HepG2 (cell line): ENCODE measurements around the gene ZNF385B. TPM values are rescaled to one million over a fixed set of nuclear protein-coding genes. Genes with fewer than 3 reads are reported as not detected.

Experiments
- FOXC1 ChIP-seq: sonication (generic); formaldehyde crosslinking; IDR thresholded peaks from 2 replicates; pipeline ENCODE4 v1.8.0; 2022; ENCODE audit warnings: mild to moderate bottlenecking, missing genetic modification reagents, borderline replicate concordance
- GATAD2A ChIP-seq: IDR thresholded peaks from 2 replicates; pipeline ENCODE4 v1.6.1; 2016
- HOXA3 ChIP-seq: sonication (generic); formaldehyde crosslinking; IDR thresholded peaks from 2 replicates; pipeline ENCODE4 v1.5.0; 2020; ENCODE audit warnings: missing genetic modification reagents
- MEIS1 ChIP-seq: sonication (generic); formaldehyde crosslinking; IDR thresholded peaks from 2 replicates; pipeline ENCODE4 v1.9.0; 2021; ENCODE audit warnings: mild to moderate bottlenecking, missing genetic modification reagents, moderate library complexity, borderline replicate concordance
- MXD4 ChIP-seq: IDR thresholded peaks from 2 replicates; pipeline ENCODE4 v1.6.1; 2016; ENCODE audit warnings: mild to moderate bottlenecking, missing biosample characterization, missing genetic modification reagents
- NFRKB ChIP-seq: fragments of 450-650 bp; IDR thresholded peaks from 2 replicates; pipeline ENCODE4 v1.6.1; 2017
- SNAPC2 ChIP-seq: sonication (generic); formaldehyde crosslinking; IDR thresholded peaks from 2 replicates; pipeline ENCODE4 v1.8.1; 2022; ENCODE audit warnings: mild to moderate bottlenecking, missing genetic modification reagents
- SOX5 ChIP-seq: IDR thresholded peaks from 2 replicates; pipeline ENCODE4 v1.6.1; 2016; ENCODE audit warnings: borderline replicate concordance
- SRF ChIP-seq: IDR thresholded peaks from 2 replicates; pipeline ENCODE4 v1.6.1; 2011; ENCODE audit warnings: mild to moderate bottlenecking, low read depth, low read length, moderate library complexity
- TSC22D2 ChIP-seq: sonication (generic); formaldehyde crosslinking; IDR thresholded peaks from 2 replicates; pipeline ENCODE4 v1.5.1; 2020; ENCODE audit warnings: missing genetic modification reagents, mild to moderate bottlenecking, borderline replicate concordance
- ZMYM4 ChIP-seq: sonication (generic); formaldehyde crosslinking; IDR thresholded peaks from 2 replicates; pipeline ENCODE4 v1.8.1; 2023; ENCODE audit warnings: mild to moderate bottlenecking, missing genetic modification reagents
- ZNF10 ChIP-seq: sonication (generic); formaldehyde crosslinking; IDR thresholded peaks from 2 replicates; pipeline ENCODE4 v1.4.0; 2020; ENCODE audit warnings: mild to moderate bottlenecking, low read depth, missing genetic modification reagents, borderline replicate concordance
- ZNF138 ChIP-seq: sonication (generic); formaldehyde crosslinking; IDR thresholded peaks from 2 replicates; pipeline ENCODE4 v1.5.0; 2020; ENCODE audit warnings: mild to moderate bottlenecking, low read depth, missing genetic modification reagents
- ZNF567 ChIP-seq: sonication (generic); formaldehyde crosslinking; IDR thresholded peaks from 2 replicates; pipeline ENCODE4 v1.8.1; 2023; ENCODE audit warnings: mild to moderate bottlenecking, missing genetic modification reagents, borderline replicate concordance
- ZNF713 ChIP-seq: sonication (generic); formaldehyde crosslinking; IDR thresholded peaks from 2 replicates; pipeline ENCODE4 v1.4.0; 2020; ENCODE audit warnings: mild to moderate bottlenecking, missing genetic modification reagents
- ZNF850 ChIP-seq: sonication (generic); formaldehyde crosslinking; conservative IDR thresholded peaks from 2 replicates; pipeline ENCODE4 v1.9.0; 2021; ENCODE audit warnings: mild to moderate bottlenecking, missing genetic modification reagents
- polyA plus RNA-seq, 8 experiments: library from polyadenylated mRNA; depleted of rRNA in 3 of 8; stranded (reverse) in 7 of 8; unstranded in 1 of 8; fragments of >200 nt; fragmentation: Illumina TruSeq in 4 of 8; extraction: Trizol in 4 of 8; gene quantifications; 2 replicates each; pipeline versions ENCODE4 v1.2.1 to v1.2.3, GENCODE V29; 2011 to 2016; ENCODE audit warnings: low read depth in 4 of 8, missing spikeins in 1 of 8, mixed read lengths in 1 of 8; ENCODE audit not compliant: insufficient read depth in 1 of 8
- total RNA-seq, 5 experiments: library from RNA; depleted of rRNA; stranded (reverse); fragments of >200 nt; fragmentation: Illumina TruSeq; extraction: Trizol; gene quantifications; 2 replicates each; pipeline ENCODE4 v1.2.3, GENCODE V29; 2016; ENCODE audit warnings: low read depth in 1 of 5
- TF ChIP-seq, protein P1 (sequence below): sonication (generic); formaldehyde crosslinking; IDR thresholded peaks from 2 replicates; pipeline ENCODE4 v1.4.0; 2020; ENCODE audit warnings: mild to moderate bottlenecking, missing genetic modification reagents
- TF ChIP-seq, protein P2 (sequence below): IDR thresholded peaks from 2 replicates; pipeline ENCODE4 v1.6.1; 2016; ENCODE audit warnings: mild to moderate bottlenecking
- TF ChIP-seq, protein P3 (sequence below): sonication (generic); formaldehyde crosslinking; IDR thresholded peaks from 2 replicates; pipeline ENCODE4 v1.5.0; 2020; ENCODE audit warnings: mild to moderate bottlenecking, missing genetic modification reagents

ZNF385B gene
- total and polyA plus RNA-seq, 2 of the 13 experiments (the other 11 are each of a cell fraction or from before 2014, with no cell fraction given): 3.3 to 6.7 TPM

DNA sequence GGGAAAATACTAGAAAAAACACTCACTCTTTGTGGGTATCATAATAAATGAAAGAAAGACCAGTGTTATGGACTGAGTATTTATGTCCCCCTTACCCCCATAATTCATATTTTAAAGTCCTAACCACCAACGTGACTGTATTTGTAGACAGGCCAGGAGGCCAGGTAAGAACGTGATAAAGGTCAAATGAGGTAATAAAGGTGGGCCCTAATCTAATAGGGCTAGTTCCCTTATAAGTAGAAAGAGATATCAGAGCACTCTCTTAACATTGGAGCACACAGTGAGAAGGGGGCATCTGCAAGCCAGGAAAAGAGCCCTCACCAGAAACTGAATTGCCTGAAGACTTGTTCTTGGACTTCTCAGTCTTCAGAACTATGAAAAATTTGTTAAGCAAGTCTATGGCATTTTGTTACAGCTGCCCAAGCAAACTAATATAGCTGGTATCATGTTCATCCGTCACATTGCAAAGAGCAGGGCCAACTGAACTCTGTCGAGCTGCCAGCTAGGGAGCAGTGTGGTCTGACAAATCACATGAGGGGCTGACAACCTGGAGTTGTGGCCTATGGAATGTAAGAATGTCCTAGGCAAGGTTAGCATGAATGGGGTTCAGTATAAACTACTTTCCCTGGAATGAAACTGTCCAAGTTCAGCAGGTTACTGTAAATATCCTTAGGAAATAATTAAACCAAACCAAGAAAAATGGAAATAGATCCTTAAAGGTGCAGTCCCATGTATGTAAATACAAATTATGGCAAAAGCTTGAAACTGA, 280.9 kb downstream of the ZNF385B start (continued):
- TF ChIP-seq, protein P1, sequence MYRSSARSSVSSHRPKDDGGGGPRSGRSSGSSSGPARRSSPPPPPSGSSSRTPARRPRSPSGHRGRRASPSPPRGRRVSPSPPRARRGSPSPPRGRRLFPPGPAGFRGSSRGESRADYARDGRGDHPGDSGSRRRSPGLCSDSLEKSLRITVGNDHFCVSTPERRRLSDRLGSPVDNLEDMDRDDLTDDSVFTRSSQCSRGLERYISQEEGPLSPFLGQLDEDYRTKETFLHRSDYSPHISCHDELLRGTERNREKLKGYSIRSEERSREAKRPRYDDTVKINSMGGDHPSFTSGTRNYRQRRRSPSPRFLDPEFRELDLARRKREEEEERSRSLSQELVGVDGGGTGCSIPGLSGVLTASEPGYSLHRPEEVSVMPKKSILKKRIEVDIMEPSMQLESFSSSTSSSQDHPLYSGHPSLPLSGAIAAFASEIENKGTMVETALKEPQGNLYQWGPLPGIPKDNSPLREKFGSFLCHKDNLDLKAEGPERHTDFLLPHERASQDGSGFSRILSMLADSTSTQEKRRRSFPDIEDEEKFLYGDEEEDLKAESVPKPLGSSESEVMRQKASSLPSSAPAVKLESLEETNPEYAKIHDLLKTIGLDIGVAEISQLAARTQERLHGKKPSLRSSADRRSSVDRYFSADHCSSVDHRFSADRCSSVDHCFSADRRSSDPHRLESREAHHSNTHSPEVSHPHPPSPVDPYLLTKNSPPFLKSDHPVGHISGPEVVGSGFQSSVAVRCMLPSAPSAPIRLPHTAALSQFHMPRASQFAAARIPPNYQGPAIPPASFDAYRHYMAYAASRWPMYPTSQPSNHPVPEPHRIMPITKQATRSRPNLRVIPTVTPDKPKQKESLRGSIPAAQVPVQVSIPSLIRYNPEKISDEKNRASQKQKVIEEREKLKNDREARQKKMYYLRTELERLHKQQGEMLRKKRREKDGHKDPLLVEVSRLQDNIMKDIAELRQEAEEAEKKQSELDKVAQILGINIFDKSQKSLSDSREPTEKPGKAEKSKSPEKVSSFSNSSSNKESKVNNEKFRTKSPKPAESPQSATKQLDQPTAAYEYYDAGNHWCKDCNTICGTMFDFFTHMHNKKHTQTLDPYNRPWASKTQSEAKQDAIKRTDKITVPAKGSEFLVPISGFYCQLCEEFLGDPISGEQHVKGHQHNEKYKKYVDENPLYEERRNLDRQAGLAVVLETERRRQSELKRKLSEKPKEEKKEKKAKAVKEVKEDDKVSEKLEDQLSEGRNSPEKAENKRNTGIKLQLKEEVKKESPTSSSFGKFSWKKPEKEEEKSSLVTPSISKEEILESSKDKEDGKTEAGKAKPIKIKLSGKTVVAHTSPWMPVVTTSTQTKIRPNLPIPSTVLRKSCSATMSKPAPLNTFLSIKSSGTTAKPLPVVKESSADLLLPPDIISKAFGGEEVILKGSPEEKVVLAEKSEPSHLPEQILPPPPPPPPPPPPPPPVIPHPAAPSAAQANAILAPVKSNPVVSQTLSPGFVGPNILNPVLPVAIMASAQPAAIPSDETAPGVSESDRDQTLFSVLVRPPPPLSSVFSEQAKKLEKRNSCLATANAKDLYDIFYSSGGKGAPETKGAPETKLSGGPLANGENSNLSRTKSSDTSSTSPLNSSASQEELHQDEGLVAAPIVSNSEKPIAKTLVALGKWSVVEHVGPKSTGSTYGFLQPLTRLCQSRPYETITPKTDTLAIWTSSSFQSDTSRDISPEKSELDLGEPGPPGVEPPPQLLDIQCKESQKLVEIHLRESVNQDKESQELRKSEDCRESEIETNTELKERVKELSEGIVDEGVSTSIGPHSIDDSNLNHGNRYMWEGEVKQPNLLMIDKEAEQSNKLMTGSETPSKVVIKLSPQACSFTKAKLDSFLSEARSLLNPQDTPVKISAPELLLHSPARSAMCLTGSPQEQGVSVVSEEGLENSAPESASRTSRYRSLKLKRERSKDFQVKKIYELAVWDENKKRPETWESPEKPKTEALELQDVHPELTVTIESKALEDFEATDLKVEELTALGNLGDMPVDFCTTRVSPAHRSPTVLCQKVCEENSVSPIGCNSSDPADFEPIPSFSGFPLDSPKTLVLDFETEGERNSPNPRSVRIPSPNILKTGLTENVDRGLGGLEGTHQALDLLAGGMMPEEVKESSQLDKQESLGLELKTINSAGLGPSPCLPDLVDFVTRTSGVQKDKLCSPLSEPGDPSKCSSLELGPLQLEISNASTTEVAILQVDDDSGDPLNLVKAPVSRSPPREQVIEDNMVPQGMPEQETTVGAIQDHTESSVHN (CRISPR knock-in tag): no peak
- TF ChIP-seq ZNF850 (CRISPR knock-in tag): no peak
- peak; percentile 95 for TF ChIP-seq ZMYM4
- no peak for TF ChIP-seq TSC22D2 (CRISPR knock-in tag)
- peak; percentile 80 for TF ChIP-seq GATAD2A (CRISPR knock-in tag)
- TF ChIP-seq ZNF138: no peak
- TF ChIP-seq ZNF713 (CRISPR knock-in tag): no peak
- no peak; the same call in 1 of the 2 replicates for TF ChIP-seq ZNF567
- TF ChIP-seq, protein P2, sequence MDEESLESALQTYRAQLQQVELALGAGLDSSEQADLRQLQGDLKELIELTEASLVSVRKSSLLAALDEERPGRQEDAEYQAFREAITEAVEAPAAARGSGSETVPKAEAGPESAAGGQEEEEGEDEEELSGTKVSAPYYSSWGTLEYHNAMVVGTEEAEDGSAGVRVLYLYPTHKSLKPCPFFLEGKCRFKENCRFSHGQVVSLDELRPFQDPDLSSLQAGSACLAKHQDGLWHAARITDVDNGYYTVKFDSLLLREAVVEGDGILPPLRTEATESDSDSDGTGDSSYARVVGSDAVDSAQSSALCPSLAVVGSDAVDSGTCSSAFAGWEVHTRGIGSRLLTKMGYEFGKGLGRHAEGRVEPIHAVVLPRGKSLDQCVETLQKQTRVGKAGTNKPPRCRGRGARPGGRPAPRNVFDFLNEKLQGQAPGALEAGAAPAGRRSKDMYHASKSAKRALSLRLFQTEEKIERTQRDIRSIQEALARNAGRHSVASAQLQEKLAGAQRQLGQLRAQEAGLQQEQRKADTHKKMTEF: peak; percentile 29; the same call in 1 of the 2 replicates
- TF ChIP-seq FOXC1 (CRISPR knock-in tag): no peak
- TF ChIP-seq, protein P3, sequence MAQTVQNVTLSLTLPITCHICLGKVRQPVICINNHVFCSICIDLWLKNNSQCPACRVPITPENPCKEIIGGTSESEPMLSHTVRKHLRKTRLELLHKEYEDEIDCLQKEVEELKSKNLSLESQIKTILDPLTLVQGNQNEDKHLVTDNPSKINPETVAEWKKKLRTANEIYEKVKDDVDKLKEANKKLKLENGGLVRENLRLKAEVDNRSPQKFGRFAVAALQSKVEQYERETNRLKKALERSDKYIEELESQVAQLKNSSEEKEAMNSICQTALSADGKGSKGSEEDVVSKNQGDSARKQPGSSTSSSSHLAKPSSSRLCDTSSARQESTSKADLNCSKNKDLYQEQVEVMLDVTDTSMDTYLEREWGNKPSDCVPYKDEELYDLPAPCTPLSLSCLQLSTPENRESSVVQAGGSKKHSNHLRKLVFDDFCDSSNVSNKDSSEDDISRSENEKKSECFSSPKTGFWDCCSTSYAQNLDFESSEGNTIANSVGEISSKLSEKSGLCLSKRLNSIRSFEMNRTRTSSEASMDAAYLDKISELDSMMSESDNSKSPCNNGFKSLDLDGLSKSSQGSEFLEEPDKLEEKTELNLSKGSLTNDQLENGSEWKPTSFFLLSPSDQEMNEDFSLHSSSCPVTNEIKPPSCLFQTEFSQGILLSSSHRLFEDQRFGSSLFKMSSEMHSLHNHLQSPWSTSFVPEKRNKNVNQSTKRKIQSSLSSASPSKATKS: no peak
- no peak for TF ChIP-seq SNAPC2
- no peak for TF ChIP-seq MXD4 (CRISPR knock-in tag)
- TF ChIP-seq HOXA3 (CRISPR knock-in tag): peak; percentile 60; the same call in 1 of the 2 replicates
- TF ChIP-seq NFRKB: no peak
- TF ChIP-seq SOX5 (CRISPR knock-in tag): peak; percentile 51; the same call in 1 of the 2 replicates
- no peak for TF ChIP-seq ZNF10
- TF ChIP-seq MEIS1: no peak
- no peak for TF ChIP-seq SRF
